ENCODE measurements around the gene COL20A1.

- TF ChIP-seq CTCF (IDR thresholded peaks at IDR 0.05) = no peak
- TF ChIP-seq EZH2 (IDR thresholded peaks at IDR 0.05; ENCODE audit: borderline replicate concordance, insufficient read depth, low read depth, low read length, poor library complexity, severe bottlenecking) = no peak
Measured at GRCh38 chr20:63303095-63303666, 10.2 kb downstream of the COL20A1 start.

Data from B cell (primary cell).